TTC549 (cell line): Measurements from ENCODE around the gene FAM187B.
"Not testable (repeated sequence)": the region's sequence is repeated elsewhere in the genome, so short reads cannot be mapped to it uniquely, and the experiment has no call there.

ENCODE experiments used
- FAIRE-seq: peaks from 2 replicates; lab custom pipeline; 2012; peaks lifted over from hg19 to GRCh38; lab: Jason Lieb, UNC

The FAM187B gene

GRCh38 chr19:35262101-35262761, 33.7 kb upstream of the FAM187B start:
- FAIRE-seq = no peak

- no peak for FAIRE-seq
Measured at GRCh38 chr19:35261356-35262100, 33.0 kb upstream of the FAM187B start.

GRCh38 chr19:35260694-35261304, 32.3 kb upstream of the FAM187B start:
- no peak for FAIRE-seq

- FAIRE-seq = no peak
Measured at GRCh38 chr19:35257113-35257461, 28.5 kb upstream of the FAM187B start.

- no peak for FAIRE-seq
Measured at GRCh38 chr19:35256566-35256965, 28.0 kb upstream of the FAM187B start.

GRCh38 chr19:35254341-35255297, 26.1 kb upstream of the FAM187B start:
- FAIRE-seq = no peak

- no peak for FAIRE-seq
Measured at GRCh38 chr19:35253316-35254286, 25.1 kb upstream of the FAM187B start.

- FAIRE-seq = no peak
Measured at GRCh38 chr19:35251456-35251855, 22.9 kb upstream of the FAM187B start.

GRCh38 chr19:35249848-35250711, 21.5 kb upstream of the FAM187B start:
- no peak for FAIRE-seq

- no peak for FAIRE-seq
Measured at GRCh38 chr19:35249146-35249847, 20.8 kb upstream of the FAM187B start.

GRCh38 chr19:35248310-35249145, 20.0 kb upstream of the FAM187B start, which contains the start of gene LSR:
LSR (plus strand) TSS chr19:35249002; CDS start chr19:35249023, 21 bp downstream.
- no peak for FAIRE-seq

- FAIRE-seq = no peak
Measured at GRCh38 chr19:35247526-35248309, 19.2 kb upstream of the FAM187B start.

GRCh38 chr19:35246466-35247092, 18.0 kb upstream of the FAM187B start:
- FAIRE-seq = no peak

GRCh38 chr19:35241417-35241816, 12.9 kb upstream of the FAM187B start:
- no peak for FAIRE-seq

GRCh38 chr19:35240327-35240726, 11.8 kb upstream of the FAM187B start:
- no peak for FAIRE-seq

GRCh38 chr19:35239597-35239996, 11.1 kb upstream of the FAM187B start:
- FAIRE-seq = not testable (repeated sequence)
